Aorta (tissue), 5 donors: ENCODE measurements around the gene KCNK2. TPM values are rescaled to one million over a fixed set of nuclear protein-coding genes. Genes with fewer than 3 reads are reported as not detected.

ENCODE experiments used
- ATAC-seq: fragments of 200-7000 bp; cut with Tn5 transposase; one replicate; pipeline ENCODE4 v1.9.1; 2022; ENCODE audit warnings: moderate library complexity; ENCODE audit not compliant: low FRiP score
- DNase-seq, 2 donors: peaks; one replicate each; pipeline ENCODE4 v3.0.0-alpha.2; 2020
- H3K27ac ChIP-seq, 2 donors: one replicate each; pipeline ENCODE4 v1.5.1; 2013; ENCODE audit warnings: low read length in 2 of 2, mild to moderate bottlenecking in 2 of 2, moderate library complexity in 2 of 2, control low read depth in 1 of 2, inconsistent platforms in 1 of 2, low read depth in 1 of 2
- H3K27me3 ChIP-seq, 2 donors: one replicate each; pipeline ENCODE4 v1.6.1; 2013; ENCODE audit warnings: control low read depth in 1 of 2, low read length in 1 of 2, mild to moderate bottlenecking in 1 of 2, moderate library complexity in 1 of 2; ENCODE audit not compliant: insufficient read depth in 2 of 2, control insufficient read depth in 1 of 2
- H3K36me3 ChIP-seq, 2 donors: one replicate each; pipeline ENCODE4 v1.6.1; 2013; ENCODE audit warnings: control low read depth in 1 of 2, low read length in 1 of 2, mild to moderate bottlenecking in 1 of 2; ENCODE audit not compliant: insufficient read depth in 2 of 2, control insufficient read depth in 1 of 2
- H3K4me1 ChIP-seq, 2 donors: one replicate each; pipeline ENCODE4 v1.6.1; 2013; ENCODE audit warnings: low read length in 2 of 2, control low read depth in 1 of 2, mild to moderate bottlenecking in 1 of 2, moderate library complexity in 1 of 2; ENCODE audit not compliant: insufficient read depth in 2 of 2, control insufficient read depth in 1 of 2
- H3K4me3 ChIP-seq, 2 donors: one replicate each; pipeline ENCODE4 v1.5.1; 2013; ENCODE audit warnings: low read length in 2 of 2, control low read depth in 1 of 2, mild to moderate bottlenecking in 1 of 2
- H3K9me3 ChIP-seq: one replicate; pipeline ENCODE4 v1.6.1; 2013; ENCODE audit warnings: mild to moderate bottlenecking, low read length; ENCODE audit not compliant: control insufficient read depth
- WGBS, 2 donors: extraction: QIAGEN DNeasy Blood & Tissue Kit; methylation state at CpG; one replicate each; pipeline ENCODE4 v1.1.7; 2013; 5-methylcytosine and 5-hydroxymethylcytosine counted together
- intact Hi-C, 2 donors: fragments of 100-400 bp; cut with DNase I; formaldehyde crosslinking; loops; one replicate each; pipeline versions ENCODE4 v1.14.2 to v1.15.0; 2022
- long read RNA-seq, 2 donors: library from polyadenylated mRNA; unstranded; transcript quantifications; one replicate each; pipeline ENCODE4 v2.0.0, GENCODE V29; 2020 to 2021
- polyA plus RNA-seq, 2 donors: library from polyadenylated mRNA; stranded (reverse); fragments of 200-250 nt; gene quantifications; one replicate each; pipeline ENCODE4 v1.2.3, GENCODE V29; 2013
- total RNA-seq, 2 donors: library from RNA; stranded (reverse); fragmentation: NEBNext Ultra II Directional; extraction: Animal tissue kit (Norgen Biotek cat#: 25700); gene quantifications; one replicate each; pipeline ENCODE4 v1.2.1, GENCODE V29; 2021
- donor health status: healthy with polysubstance abuse.
- donor health status: Bipolar disorder and iron deficiency.
- donor health status: DM: no; HTN: no; CAD: no.
- donor health status: DM: no; HTN: no; CAD: no.
- donor health status: DM: yes; HTN: yes; CAD: no.

The KCNK2 gene, protein sequence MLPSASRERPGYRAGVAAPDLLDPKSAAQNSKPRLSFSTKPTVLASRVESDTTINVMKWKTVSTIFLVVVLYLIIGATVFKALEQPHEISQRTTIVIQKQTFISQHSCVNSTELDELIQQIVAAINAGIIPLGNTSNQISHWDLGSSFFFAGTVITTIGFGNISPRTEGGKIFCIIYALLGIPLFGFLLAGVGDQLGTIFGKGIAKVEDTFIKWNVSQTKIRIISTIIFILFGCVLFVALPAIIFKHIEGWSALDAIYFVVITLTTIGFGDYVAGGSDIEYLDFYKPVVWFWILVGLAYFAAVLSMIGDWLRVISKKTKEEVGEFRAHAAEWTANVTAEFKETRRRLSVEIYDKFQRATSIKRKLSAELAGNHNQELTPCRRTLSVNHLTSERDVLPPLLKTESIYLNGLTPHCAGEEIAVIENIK
- total RNA-seq (10 to 100 TPM in 1 of 2 donors, 1 to 10 TPM in 1; 4.8 to 16.7 TPM), polyA plus RNA-seq (1 to 10 TPM in 1 of 2 donors, not detected in 1; 2.5 TPM)
- long read RNA-seq, donor 1, partial matches to known transcripts = 0 of 1 reads
- long read RNA-seq, donor 1, other reads (novel, unspliced or antisense) = 0 of 1 reads
- long read RNA-seq, donor 2, partial matches to known transcripts = 0 of 8 reads
- long read RNA-seq, donor 2, other reads (novel, unspliced or antisense) = 6 of 8 reads

DNA sequence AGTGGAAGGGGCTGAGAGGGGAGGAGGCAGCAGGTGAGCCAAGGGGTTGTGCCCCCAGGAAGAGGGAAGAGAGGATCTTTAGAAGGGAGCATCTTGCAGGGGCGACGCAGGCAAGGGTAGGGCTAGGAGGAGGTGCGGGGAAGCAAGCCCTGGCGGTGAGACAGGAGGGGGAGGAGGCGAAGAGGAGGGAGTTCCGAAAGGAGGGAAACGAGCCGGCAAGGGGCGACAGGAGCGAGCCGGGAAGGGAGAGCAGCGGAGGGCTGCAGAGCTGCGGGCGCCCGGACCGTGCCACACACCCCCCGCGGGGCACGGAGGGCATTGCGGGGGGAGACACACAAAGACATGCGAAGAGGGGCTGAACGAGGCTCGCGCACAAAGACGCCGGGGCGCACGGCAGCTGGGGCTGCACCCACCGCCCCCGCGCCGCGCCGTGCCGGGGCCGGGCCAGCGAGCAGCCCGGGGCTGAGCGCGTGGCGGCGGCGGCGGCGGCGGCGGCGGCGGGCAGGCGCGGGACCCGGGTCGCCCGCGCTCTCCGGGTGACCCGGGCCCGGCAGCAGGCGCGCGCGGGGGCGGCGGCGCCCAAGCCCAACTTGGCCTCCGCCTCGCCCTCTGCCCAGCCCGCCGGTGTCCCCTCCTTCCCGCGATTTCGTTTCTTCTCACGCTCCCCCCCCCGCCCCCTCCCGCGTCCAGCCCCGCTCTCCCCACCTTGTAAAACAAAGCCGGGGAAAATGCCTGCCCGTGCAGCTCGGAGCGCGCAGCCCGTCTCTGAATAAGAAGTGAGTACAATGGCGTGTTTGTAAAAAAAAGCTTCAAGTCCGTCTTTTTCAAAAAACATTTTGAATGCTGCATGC, at the start of gene KCNK2:
Gene KCNK2 (plus strand): TSS at position 206 of the 851 bp plus-strand sequence. CDS start 649 bp downstream, outside the sequence.
- Histone ChIP-seq H3K4me3 (peak within 1 kb of the TSS; percentile 28 to 30), H3K4me1 (no peaks in the 10 kb centered on the region), H3K27ac (no peak within 1 kb of the TSS), H3K27me3 (no peaks in the 10 kb centered on the region), H3K36me3 (no peaks in the 10 kb centered on the region), H3K9me3 (no peaks in the 10 kb centered on the region)
- intact Hi-C loops = no loop called here
- WGBS, 2 donors = 0 to 1% methylated on average over 18 to 85 of the region's 85 CpGs
- DNase-seq (peak; percentile 51 to 69), ATAC-seq (no peak)

DNA sequence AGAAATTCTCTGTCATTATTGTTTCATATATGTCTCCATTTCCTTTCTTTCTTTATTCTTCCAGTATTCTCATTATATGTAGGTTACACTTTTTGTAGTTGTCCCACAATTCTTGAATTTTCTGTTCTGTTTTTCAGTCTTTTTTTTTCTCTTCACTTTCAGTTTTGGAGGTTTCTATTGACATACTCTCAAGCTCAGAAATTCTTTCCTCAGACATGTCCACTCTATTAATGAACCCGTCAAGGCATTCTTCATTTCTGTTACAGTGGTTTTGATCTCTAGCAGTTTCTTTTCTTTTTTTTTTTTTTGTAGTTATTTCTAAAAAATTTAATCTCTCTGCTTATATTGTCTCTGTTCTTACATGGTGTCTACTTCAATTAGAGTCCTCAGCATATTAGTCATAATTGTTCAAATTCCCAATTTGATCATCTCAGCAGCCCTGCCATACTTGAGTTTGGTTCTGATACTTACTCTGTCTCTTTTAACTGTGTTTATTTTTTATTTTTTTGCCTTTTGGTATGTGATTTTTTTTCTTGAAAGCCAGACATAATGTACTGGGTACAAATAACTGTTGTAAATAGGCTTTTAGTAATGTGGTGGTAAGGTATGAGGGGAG, 49.5 kb upstream of the KCNK2 start:
- WGBS, 2 donors = 80 to 88% methylated on average over 1 of the region's 1 CpG
- ATAC-seq = no peak
- intact Hi-C loops = no loop called here
- Histone ChIP-seq H3K4me3 (no peak overlapping the region), H3K27me3 (no peaks in the 10 kb centered on the region), H3K4me1 (no peaks in the 10 kb centered on the region), H3K36me3 (no peaks in the 10 kb centered on the region), H3K9me3 (no peaks in the 10 kb centered on the region), H3K27ac (no peak overlapping the region)
- DNase-seq = no peak

DNA sequence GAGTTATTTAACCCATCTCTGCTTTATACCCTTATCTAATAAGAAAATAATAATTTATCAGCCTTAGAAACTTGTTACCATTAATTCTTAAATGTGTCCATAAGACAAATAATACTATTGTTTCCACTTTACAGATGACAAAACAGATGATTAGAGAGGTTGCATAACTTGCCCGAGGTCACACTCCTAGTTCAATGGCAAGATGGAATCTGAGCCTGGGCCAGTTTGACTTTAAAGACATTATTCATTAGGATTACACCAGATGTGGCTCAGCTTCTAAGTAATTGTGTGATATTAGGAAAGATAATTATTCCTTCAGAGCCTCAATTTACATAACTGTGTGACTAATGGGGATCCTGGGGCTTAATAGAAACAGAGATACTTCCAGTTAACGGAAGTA, 42.3 kb upstream of the KCNK2 start:
- DNase-seq (no peak), ATAC-seq (no peak)
- intact Hi-C loops = no loop called here
- Histone ChIP-seq H3K4me3 (no peak overlapping the region), H3K4me1 (no peaks in the 10 kb centered on the region), H3K27me3 (peaks cover 0 to 1% of the 10 kb centered on the region in 2 donors), H3K27ac (no peak overlapping the region), H3K36me3 (no peaks in the 10 kb centered on the region), H3K9me3 (no peaks in the 10 kb centered on the region)
- WGBS, 2 donors = 65 to 69% methylated on average over 2 of the region's 2 CpGs

DNA sequence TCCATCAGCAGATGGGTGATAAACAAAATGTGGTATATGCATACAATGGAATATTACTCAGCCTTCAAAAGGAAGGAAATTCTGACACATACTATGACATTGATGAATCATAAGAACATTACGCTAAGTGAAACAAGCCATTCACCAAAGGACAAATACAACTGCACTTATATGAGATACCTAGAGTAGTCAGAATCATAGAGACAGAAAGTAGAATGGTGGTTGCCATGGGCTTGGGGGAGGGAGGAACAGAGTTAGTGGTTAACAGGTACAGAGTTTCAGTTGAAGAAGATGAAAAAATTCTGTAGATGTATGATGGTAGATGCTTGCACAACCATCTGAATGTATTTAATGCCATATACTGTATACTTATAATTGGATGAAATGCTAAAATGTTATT, 39.1 kb upstream of the KCNK2 start:
- H3K27me3 ChIP-seq = peaks cover 0 to 1% of the 10 kb centered on the region in 2 donors
- DNase-seq (no peak), ATAC-seq (no peak)
- H3K27ac ChIP-seq = no peak overlapping the region
- intact Hi-C loops = no loop called here
- H3K9me3 ChIP-seq = no peaks in the 10 kb centered on the region
- H3K36me3 ChIP-seq = no peaks in the 10 kb centered on the region
- H3K4me3 ChIP-seq = no peak overlapping the region
- H3K4me1 ChIP-seq = no peaks in the 10 kb centered on the region
- WGBS, 2 donors = 83 to 90% methylated on average over 1 of the region's 1 CpG

DNA sequence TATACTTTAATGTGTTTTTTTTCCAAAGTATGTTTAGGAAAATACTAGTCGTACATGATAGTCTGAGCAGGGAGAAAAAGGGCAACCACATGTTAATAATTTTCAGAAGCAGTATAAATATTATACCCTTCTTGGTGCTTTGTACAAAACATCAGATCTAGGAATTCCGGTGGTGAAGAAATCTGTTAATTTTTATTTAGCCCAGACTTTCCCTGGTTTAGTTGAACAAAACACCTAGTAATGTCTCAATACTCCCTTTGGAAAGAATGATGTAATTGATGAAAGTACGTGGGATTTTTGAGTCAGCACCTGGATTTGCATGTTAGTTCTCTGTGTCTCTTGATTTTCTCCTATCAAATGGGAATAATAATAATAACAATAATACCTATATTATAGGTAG, 38.4 kb upstream of the KCNK2 start:
- no peak overlapping the region for H3K27ac ChIP-seq
- no peaks in the 10 kb centered on the region for H3K36me3 ChIP-seq
- intact Hi-C loops = no loop called here
- no peak for DNase-seq
- H3K4me3 ChIP-seq = no peak overlapping the region
- H3K27me3 ChIP-seq = peaks cover 0 to 1% of the 10 kb centered on the region in 2 donors
- peaks cover 2% of the 10 kb centered on the region for H3K9me3 ChIP-seq
- no peak for ATAC-seq
- H3K4me1 ChIP-seq = no peaks in the 10 kb centered on the region
- WGBS, 2 donors = 75 to 76% methylated on average over 3 of the region's 3 CpGs

DNA sequence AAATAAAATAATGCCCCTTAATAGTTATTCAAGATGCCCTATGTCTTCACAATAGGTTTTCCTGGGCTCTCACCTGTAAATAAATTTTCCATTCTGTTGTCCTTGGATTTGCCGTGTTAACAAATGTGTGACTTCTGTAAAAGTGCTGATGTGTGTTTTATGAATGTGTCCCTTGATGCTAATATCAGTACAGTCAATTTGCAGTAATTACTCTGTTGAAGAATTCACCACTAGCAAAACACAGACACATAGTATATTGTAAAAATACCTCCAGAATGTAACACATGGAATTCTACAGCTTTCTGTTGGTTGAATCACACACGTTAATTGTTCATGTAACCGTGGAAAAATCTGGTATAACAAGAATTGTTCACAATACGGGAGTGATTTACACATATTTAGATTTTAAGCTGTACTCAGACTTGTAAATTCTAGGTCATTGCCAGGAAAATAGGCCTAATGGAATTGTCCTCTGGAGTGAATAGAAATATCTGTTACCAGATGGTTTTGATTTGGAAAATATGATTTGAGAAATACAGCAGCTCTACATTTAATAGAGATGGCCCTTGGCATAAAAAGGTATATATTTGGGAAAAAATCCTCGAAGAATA, 36.7 kb upstream of the KCNK2 start:
- ATAC-seq (no peak), DNase-seq (no peak)
- intact Hi-C loops = no loop called here
- Histone ChIP-seq H3K4me1 (no peaks in the 10 kb centered on the region), H3K36me3 (no peaks in the 10 kb centered on the region), H3K9me3 (peaks cover 2% of the 10 kb centered on the region), H3K27ac (no peak overlapping the region), H3K27me3 (no peaks in the 10 kb centered on the region), H3K4me3 (no peak overlapping the region)
- WGBS, 2 donors = 50 to 66% methylated on average over 5 of the region's 5 CpGs

DNA sequence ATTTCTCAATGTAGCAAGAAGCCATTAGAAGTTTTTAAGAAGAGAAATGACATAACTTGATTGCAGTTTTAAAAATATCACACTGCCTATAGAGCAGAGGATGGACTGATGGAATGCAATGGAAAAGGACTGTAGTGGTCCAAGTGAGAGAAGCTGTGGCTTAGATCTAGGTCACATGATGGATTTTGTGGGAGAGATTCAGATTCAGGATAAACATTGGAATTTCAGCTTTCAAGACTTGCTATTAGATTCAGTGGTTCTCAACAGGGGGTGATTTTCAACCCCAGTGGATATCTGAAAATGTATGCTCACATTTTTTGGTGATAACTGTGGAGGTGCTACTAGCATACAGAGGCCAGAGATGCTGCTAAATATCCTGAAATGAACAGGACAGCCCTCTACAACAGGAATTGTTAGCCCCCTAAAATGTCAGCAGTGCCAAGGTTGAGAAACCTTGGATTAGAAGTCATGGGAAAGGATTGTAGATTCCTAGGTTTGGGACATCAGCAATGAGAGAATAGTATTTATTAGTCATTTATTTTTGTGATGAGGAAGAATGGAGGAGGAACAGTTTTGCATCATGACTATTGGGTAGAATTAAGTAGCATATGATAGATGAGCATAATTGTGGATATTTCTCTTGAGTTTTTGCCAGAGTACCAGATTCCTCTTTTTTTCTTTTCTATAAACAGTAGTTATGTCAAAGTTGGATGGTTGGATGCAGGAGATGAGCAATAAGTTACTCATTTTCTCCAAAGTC, 30.1 kb upstream of the KCNK2 start:
- no peaks in the 10 kb centered on the region for H3K4me1 ChIP-seq
- no peak for ATAC-seq

More for the DNA sequence above, 30.1 kb upstream of the KCNK2 start:
- no peak overlapping the region for H3K27ac ChIP-seq
- peaks cover 2% of the 10 kb centered on the region for H3K9me3 ChIP-seq
- no peak for DNase-seq
- intact Hi-C loops = no loop called here
- H3K27me3 ChIP-seq = no peaks in the 10 kb centered on the region
- no peaks in the 10 kb centered on the region for H3K36me3 ChIP-seq
- no peak overlapping the region for H3K4me3 ChIP-seq
